A549 (cell line): ENCODE measurements around the gene EDNRA. TPM values are rescaled to one million over a fixed set of nuclear protein-coding genes. Genes with fewer than 3 reads are reported as not detected.

Experiments used
- ATAC-seq, 2 experiments: fragments of 200-7000 bp in 1 of 2; fragments of >200 bp in 1 of 2; cut with Nextera tagmentation in 1 of 2; cut with Tn5 transposase in 1 of 2; 3 replicates each; pipeline versions ENCODE4 v1.8.0 to v1.9.1; 2018 to 2020; ENCODE audit warnings: mild to moderate bottlenecking in 1 of 2, moderate library complexity in 1 of 2
- CTCF ChIA-PET: fragments of 300-600 bp; sonication (Branson Sonifier 250); formaldehyde crosslinking; extraction: SDS; loops from one replicate; lab custom pipeline; 2021; ENCODE audit warnings: antibody characterized with exemption, inconsistent platforms; lab: Yijun Ruan, JAX
- POLR2A ChIA-PET: fragments of 350-600 bp; formaldehyde crosslinking; extraction: SDS; loops from one replicate; lab custom pipeline; 2021; ENCODE audit warnings: antibody characterized with exemption, inconsistent platforms; lab: Yijun Ruan, JAX
- DNase-seq, 2 experiments: peaks; one replicate each; pipeline versions ENCODE4 v3.0.0 to v3.0.0-alpha.2; 2011 to 2016; ENCODE audit warnings: low read depth in 1 of 2, low spot score in 1 of 2
- FAIRE-seq: peaks from 2 replicates; lab custom pipeline; 2011; peaks lifted over from hg19 to GRCh38; lab: Jason Lieb, UNC
- H3K27ac ChIP-seq, 2 experiments: fragments of >200 bp; sonication (Bioruptor Twin); formaldehyde crosslinking; 3 replicates each; pipeline ENCODE4 v1.5.1; 2016 to 2017
- H3K4me1 ChIP-seq: fragments of >200 bp; sonication (Bioruptor Twin); formaldehyde crosslinking; 3 replicates; pipeline ENCODE4 v1.6.1; 2016
- H3K4me2 ChIP-seq: fragments of >200 bp; sonication (Bioruptor Twin); formaldehyde crosslinking; 3 replicates; pipeline ENCODE4 v1.6.1; 2016
- H3K4me3 ChIP-seq: fragments of >200 bp; sonication (Bioruptor Twin); formaldehyde crosslinking; 3 replicates; pipeline ENCODE4 v1.5.1; 2016
- H3K9me3 ChIP-seq: fragments of >200 bp; sonication (Bioruptor Twin); formaldehyde crosslinking; 3 replicates; pipeline ENCODE4 v1.6.1; 2016
- BHLHE40 ChIP-seq: IDR thresholded peaks from 2 replicates; pipeline ENCODE4 v1.6.1; 2012; ENCODE audit warnings: low read depth, low read length, inconsistent platforms
- CEBPB ChIP-seq, 2 experiments: fragments of >200 bp in 1 of 2; sonication (Bioruptor Twin) in 1 of 2; formaldehyde crosslinking in 1 of 2; IDR thresholded peaks; 2 replicates each; pipeline ENCODE4 v1.6.1; 2012 to 2016
- CTCF ChIP-seq: fragments of >200 bp; sonication (Bioruptor Twin); formaldehyde crosslinking; IDR thresholded peaks from 3 replicates; pipeline ENCODE4 v1.5.1; 2016
- ESRRA ChIP-seq: fragments of 150-350 bp; IDR thresholded peaks from 2 replicates; pipeline ENCODE4 v1.6.1; 2014; ENCODE audit warnings: mild to moderate bottlenecking, low read length, borderline replicate concordance
- FOSL2 ChIP-seq, 2 experiments: fragments of 450-650 bp in 1 of 2; fragments of >200 bp in 1 of 2; sonication (Bioruptor Twin) in 1 of 2; formaldehyde crosslinking; IDR thresholded peaks; 2 replicates each; pipeline versions ENCODE4 v1.5.0 to v1.6.1; 2016 to 2020; ENCODE audit warnings: mild to moderate bottlenecking in 1 of 2, moderate library complexity in 1 of 2
- GATA3 ChIP-seq: IDR thresholded peaks from 2 replicates; pipeline ENCODE4 v1.6.1; 2012; ENCODE audit warnings: borderline replicate concordance
- HOXB13 ChIP-seq: fragments of 250-450 bp; sonication (Bioruptor Pico); IDR thresholded peaks from 2 replicates; pipeline ENCODE4 v1.5.0; 2020; ENCODE audit warnings: low read depth, mild to moderate bottlenecking, moderate library complexity
- KDM1A ChIP-seq: fragments of 200-600 bp; sonication (generic); IDR thresholded peaks from 2 replicates; pipeline ENCODE4 v1.6.1; 2016; ENCODE audit warnings: low read depth, mild to moderate bottlenecking
- KDM5A ChIP-seq: fragments of 200-600 bp; sonication (generic); IDR thresholded peaks from 2 replicates; pipeline ENCODE4 v1.6.1; 2016; ENCODE audit warnings: antibody characterized with exemption, mild to moderate bottlenecking
- MAZ ChIP-seq: fragments of 150-350 bp; IDR thresholded peaks from 2 replicates; pipeline ENCODE4 v1.6.1; 2014; ENCODE audit warnings: antibody characterized with exemption, low read depth, low read length, borderline replicate concordance
- PHF8 ChIP-seq: fragments of 200-600 bp; sonication (generic); IDR thresholded peaks from 2 replicates; pipeline ENCODE4 v1.6.1; 2016; ENCODE audit warnings: low read depth, mild to moderate bottlenecking, antibody characterized with exemption, moderate library complexity, borderline replicate concordance
- POLR2A ChIP-seq: IDR thresholded peaks from 2 replicates; pipeline ENCODE4 v1.6.1; 2012; ENCODE audit warnings: mild to moderate bottlenecking, low read length
- RAD21 ChIP-seq, 2 experiments: fragments of >200 bp in 1 of 2; sonication (Bioruptor Twin) in 1 of 2; formaldehyde crosslinking in 1 of 2; IDR thresholded peaks in 1 of 2; conservative IDR thresholded peaks in 1 of 2; 2 replicates in 1 of 2; 3 replicates in 1 of 2; pipeline ENCODE4 v1.6.1; 2012 to 2018; ENCODE audit warnings: inconsistent platforms in 1 of 2
- RARB ChIP-seq: fragments of 250-450 bp; sonication (Bioruptor Pico); IDR thresholded peaks from 2 replicates; pipeline ENCODE4 v1.8.0; 2021; ENCODE audit warnings: mild to moderate bottlenecking, moderate library complexity
- TFCP2L1 ChIP-seq: fragments of 250-450 bp; sonication (Bioruptor Pico); IDR thresholded peaks from 2 replicates; pipeline ENCODE4 v1.5.0; 2021; ENCODE audit warnings: mild to moderate bottlenecking
- TP53 ChIP-seq: fragments of 250-450 bp; sonication (Bioruptor Pico); IDR thresholded peaks from 2 replicates; pipeline ENCODE4 v1.5.0; 2021; ENCODE audit warnings: mild to moderate bottlenecking, moderate library complexity
- USF2 ChIP-seq: fragments of 450-650 bp; IDR thresholded peaks from 2 replicates; pipeline ENCODE4 v1.6.1; 2014; ENCODE audit warnings: antibody characterized with exemption
- ZNF302 ChIP-seq: fragments of 250-450 bp; sonication (Bioruptor Pico); IDR thresholded peaks from 2 replicates; pipeline ENCODE4 v1.9.0; 2021; ENCODE audit warnings: inconsistent platforms, mild to moderate bottlenecking, moderate library complexity
- WGBS: methylation state at CpG from one replicate; pipeline ENCODE4 v1.1.6; 2017; ENCODE audit errors: missing lambda C conversion rate; 5-methylcytosine and 5-hydroxymethylcytosine counted together
- polyA plus RNA-seq, 4 experiments: library from polyadenylated mRNA; depleted of rRNA in 3 of 4; stranded (reverse); fragments of >200 nt; fragmentation: RNase III in 1 of 4; extraction: RNeasy Plus Mini Kit Qiagen cat#74134 plus additional on column Dnase treatment in 1 of 4; gene quantifications; 2 replicates in 3 of 4; 3 replicates in 1 of 4; pipeline ENCODE4 v1.2.3, GENCODE V29; 2011 to 2017
- TF ChIP-seq, protein P1 (sequence below): fragments of 250-450 bp; sonication (Bioruptor Pico); IDR thresholded peaks from 2 replicates; pipeline ENCODE4 v1.5.0; 2021; ENCODE audit warnings: mild to moderate bottlenecking, moderate library complexity, borderline replicate concordance
- TF ChIP-seq, protein P2 (sequence below): IDR thresholded peaks from 2 replicates; pipeline ENCODE4 v1.6.1; 2012; ENCODE audit warnings: low read depth, borderline replicate concordance
- TF ChIP-seq, protein P3 (sequence below): IDR thresholded peaks from 2 replicates; pipeline ENCODE4 v1.6.1; 2012

The EDNRA gene
- polyA plus RNA-seq, 2 of the 4 experiments (the other 2 are of a cell fraction): 0.09 to 0.40 TPM

- 68% methylated on average over 2 of the region's 2 CpGs for WGBS
- no peak for TF ChIP-seq POLR2A
- TF ChIP-seq ZNF302: no peak
- TF ChIP-seq ESRRA: no peak
- no peak for TF ChIP-seq BHLHE40
- TF ChIP-seq, protein P1, sequence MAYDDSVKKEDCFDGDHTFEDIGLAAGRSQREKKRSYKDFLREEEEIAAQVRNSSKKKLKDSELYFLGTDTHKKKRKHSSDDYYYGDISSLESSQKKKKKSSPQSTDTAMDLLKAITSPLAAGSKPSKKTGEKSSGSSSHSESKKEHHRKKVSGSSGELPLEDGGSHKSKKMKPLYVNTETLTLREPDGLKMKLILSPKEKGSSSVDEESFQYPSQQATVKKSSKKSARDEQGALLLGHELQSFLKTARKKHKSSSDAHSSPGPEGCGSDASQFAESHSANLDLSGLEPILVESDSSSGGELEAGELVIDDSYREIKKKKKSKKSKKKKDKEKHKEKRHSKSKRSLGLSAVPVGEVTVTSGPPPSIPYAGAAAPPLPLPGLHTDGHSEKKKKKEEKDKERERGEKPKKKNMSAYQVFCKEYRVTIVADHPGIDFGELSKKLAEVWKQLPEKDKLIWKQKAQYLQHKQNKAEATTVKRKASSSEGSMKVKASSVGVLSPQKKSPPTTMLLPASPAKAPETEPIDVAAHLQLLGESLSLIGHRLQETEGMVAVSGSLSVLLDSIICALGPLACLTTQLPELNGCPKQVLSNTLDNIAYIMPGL (CRISPR knock-in tag): no peak
- TF ChIP-seq KDM5A: no peak
- TF ChIP-seq, all 56 proteins: peak for 0
- ChIA-PET POLR2A (no interaction called here), CTCF (no interaction called here)
- Histone ChIP-seq H3K4me3 (no peak overlapping the region), H3K4me2 (no peak overlapping the region), H3K27ac (no peak overlapping the region), H3K9me3 (no peaks in the 10 kb centered on the region), H3K4me1 (no peaks in the 10 kb centered on the region)
- ATAC-seq: no peak
- no peak for FAIRE-seq
- DNase-seq: no peak
These were observed 32.2 kb downstream of the EDNRA start for GRCh38 chr4:147513091-147513490.

DNA sequence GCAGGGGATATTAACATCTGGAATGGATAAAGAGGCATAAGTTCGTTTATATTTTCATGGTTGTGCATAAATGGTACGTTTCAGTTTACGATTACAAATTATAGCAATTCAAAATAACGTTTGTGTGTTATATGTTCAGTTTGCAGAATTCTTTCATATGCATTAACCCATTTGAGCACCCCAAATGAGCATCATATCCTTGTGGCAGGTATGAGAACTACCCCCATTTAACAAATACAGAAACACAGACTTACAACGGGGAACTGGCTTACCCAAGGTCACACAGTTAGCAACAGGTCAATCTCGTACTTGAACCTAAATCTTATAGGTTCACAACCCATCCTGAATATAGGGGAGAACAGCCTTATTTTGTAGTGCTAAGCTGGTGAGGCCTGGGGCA is 33.1 kb downstream of the EDNRA start:
- Histone ChIP-seq H3K27ac (no peak overlapping the region), H3K4me1 (no peaks in the 10 kb centered on the region), H3K9me3 (no peaks in the 10 kb centered on the region), H3K4me3 (no peak overlapping the region), H3K4me2 (no peak overlapping the region)
- DNase-seq: peak in 1 of 2 experiments; percentile 1
- ATAC-seq: no peak
- WGBS: 49% methylated on average over 6 of the region's 6 CpGs
- CTCF ChIA-PET: no interaction called here
- no peak for FAIRE-seq
- no peak for TF ChIP-seq GATA3
- no peak for TF ChIP-seq FOSL2 (IDR thresholded peaks at IDR 0.05)
- TF ChIP-seq FOSL2 (CRISPR knock-in tag; IDR thresholded peaks at IDR 0.05): no peak
- no peak for TF ChIP-seq RAD21 (conservative IDR thresholded peaks at IDR 0.05 in 1 of 2, IDR thresholded peaks at IDR 0.05 in 1 of 2)
- TF ChIP-seq PHF8: no peak
- TF ChIP-seq, protein P2, sequence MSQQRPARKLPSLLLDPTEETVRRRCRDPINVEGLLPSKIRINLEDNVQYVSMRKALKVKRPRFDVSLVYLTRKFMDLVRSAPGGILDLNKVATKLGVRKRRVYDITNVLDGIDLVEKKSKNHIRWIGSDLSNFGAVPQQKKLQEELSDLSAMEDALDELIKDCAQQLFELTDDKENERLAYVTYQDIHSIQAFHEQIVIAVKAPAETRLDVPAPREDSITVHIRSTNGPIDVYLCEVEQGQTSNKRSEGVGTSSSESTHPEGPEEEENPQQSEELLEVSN: no peak
- no peak for TF ChIP-seq KDM1A
- TF ChIP-seq HOXB13 (CRISPR knock-in tag): no peak
- no peak for TF ChIP-seq USF2
- TF ChIP-seq RARB (CRISPR knock-in tag): no peak
- TF ChIP-seq TP53 (CRISPR knock-in tag): no peak
- TF ChIP-seq MAZ: no peak
- no peak for TF ChIP-seq CEBPB (IDR thresholded peaks at IDR 0.05)
- TF ChIP-seq, protein P3, sequence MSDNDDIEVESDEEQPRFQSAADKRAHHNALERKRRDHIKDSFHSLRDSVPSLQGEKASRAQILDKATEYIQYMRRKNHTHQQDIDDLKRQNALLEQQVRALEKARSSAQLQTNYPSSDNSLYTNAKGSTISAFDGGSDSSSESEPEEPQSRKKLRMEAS: no peak
- no peak for TF ChIP-seq CTCF
- TF ChIP-seq TFCP2L1 (CRISPR knock-in tag): no peak
- POLR2A ChIA-PET: no interaction called here
